Tibial nerve (tissue), 4 donors: ENCODE data around the gene ASB10. TPM values are rescaled to one million over a fixed set of nuclear protein-coding genes. Genes with fewer than 3 reads are reported as not detected.

ENCODE experiments used
- DNase-seq, 2 donors: peaks; one replicate each; pipeline ENCODE4 v3.0.0-alpha.2; 2019; ENCODE audit warnings: low spot score in 2 of 2
- H3K27ac ChIP-seq, 4 donors: fragments of 200-600 bp; sonication (generic) in 3 of 4; one replicate each; pipeline ENCODE4 v1.5.1; 2017 to 2019; ENCODE audit warnings: mild to moderate bottlenecking in 1 of 4
- H3K27me3 ChIP-seq, 2 donors: fragments of 200-600 bp; sonication (generic) in 1 of 2; one replicate each; pipeline versions ENCODE4 v1.5.1 to v1.6.0; 2017 to 2019
- H3K36me3 ChIP-seq, 3 donors: fragments of 200-600 bp; sonication (generic); one replicate each; pipeline ENCODE4 v1.5.1; 2018 to 2019
- H3K4me1 ChIP-seq, 4 donors: fragments of 200-600 bp; sonication (generic) in 3 of 4; one replicate each; pipeline ENCODE4 v1.5.1; 2017 to 2019
- H3K4me3 ChIP-seq, 4 donors: fragments of 200-600 bp; sonication (generic) in 3 of 4; one replicate each; pipeline ENCODE4 v1.5.1; 2017 to 2019; ENCODE audit warnings: mild to moderate bottlenecking in 1 of 4, moderate library complexity in 1 of 4
- H3K9me3 ChIP-seq, 4 donors: fragments of 200-600 bp; sonication (generic) in 3 of 4; one replicate each; pipeline ENCODE4 v1.5.1; 2017 to 2019
- CTCF ChIP-seq, 5 experiments: fragments of 200-600 bp in 3 of 5; fragments of 450-650 bp in 2 of 5; sonication (generic) in 3 of 5; IDR thresholded peaks; one replicate each; pipeline ENCODE4 v1.5.1; 2016 to 2019; ENCODE audit warnings: antibody characterized with exemption in 5 of 5, mild to moderate bottlenecking in 3 of 5, moderate library complexity in 2 of 5
- EP300 ChIP-seq, 2 donors: sonication (generic); formaldehyde crosslinking; IDR thresholded peaks; one replicate each; pipeline ENCODE4 v1.6.1; 2017; ENCODE audit warnings: antibody characterized with exemption in 2 of 2, mild to moderate bottlenecking in 1 of 2
- POLR2A ChIP-seq, 2 donors: fragments of 450-650 bp; IDR thresholded peaks; one replicate each; pipeline ENCODE4 v1.6.1; 2017; ENCODE audit warnings: antibody characterized with exemption in 2 of 2, mild to moderate bottlenecking in 2 of 2, moderate library complexity in 2 of 2
- WGBS, 2 donors: methylation state at CpG; one replicate each; pipeline ENCODE4 v1.1.5; 2018; 5-methylcytosine and 5-hydroxymethylcytosine counted together
- total RNA-seq, 4 donors: library from RNA; depleted of rRNA; stranded (reverse); fragments of >200 nt; gene quantifications; one replicate each; pipeline ENCODE4 v1.1.0, GENCODE V29; 2016

ASB10 gene
- total RNA-seq, 4 donors from 2014 or later = not detected

GRCh38 chr7:151141311-151141854, 45.7 kb downstream of the ASB10 start:
- Histone ChIP-seq H3K4me1 (peaks cover 0 to 11% (median 0%) of the 10 kb centered on the region in 4 donors), H3K36me3 (peaks cover 0 to 84% (median 4%) of the 10 kb centered on the region in 3 donors), H3K4me3 (no peak overlapping the region), H3K27ac (no peak overlapping the region), H3K9me3 (no peaks in the 10 kb centered on the region), H3K27me3 (no peaks in the 10 kb centered on the region)
- WGBS, 2 donors = 73 to 78% methylated on average over 9 of the region's 9 CpGs
- TF ChIP-seq EP300 (IDR thresholded peaks at IDR 0.05) = no peak
- TF ChIP-seq POLR2A (IDR thresholded peaks at IDR 0.05) = no peak
- TF ChIP-seq CTCF (IDR thresholded peaks at IDR 0.05) = no peak
- no peak for DNase-seq

- TF ChIP-seq EP300 (IDR thresholded peaks at IDR 0.05) (no peak), POLR2A (IDR thresholded peaks at IDR 0.05) (no peak)
- 95 to 98% methylated on average over 7 of the region's 7 CpGs for WGBS, 2 donors
- Histone ChIP-seq H3K4me1 (peaks cover 0 to 11% (median 0%) of the 10 kb centered on the region in 4 donors), H3K27ac (no peak overlapping the region), H3K27me3 (no peaks in the 10 kb centered on the region), H3K36me3 (peaks cover 0 to 90% (median 4%) of the 10 kb centered on the region in 3 donors), H3K9me3 (no peaks in the 10 kb centered on the region), H3K4me3 (no peak overlapping the region)
- DNase-seq = no peak
These were observed 46.2 kb downstream of the ASB10 start for GRCh38 chr7:151140826-151141225.

- DNase-seq = no peak
- 79 to 87% methylated on average over 9 of the region's 9 CpGs for WGBS, 2 donors
- Histone ChIP-seq H3K27ac (no peak overlapping the region), H3K9me3 (no peaks in the 10 kb centered on the region), H3K36me3 (peaks cover 4 to 95% (median 4%) of the 10 kb centered on the region in 3 donors), H3K4me3 (no peak overlapping the region), H3K27me3 (no peaks in the 10 kb centered on the region), H3K4me1 (peaks cover 0 to 11% (median 0%) of the 10 kb centered on the region in 4 donors)
- no peak for TF ChIP-seq POLR2A (IDR thresholded peaks at IDR 0.05)
- no peak for TF ChIP-seq EP300 (IDR thresholded peaks at IDR 0.05)
- no peak for TF ChIP-seq CTCF (IDR thresholded peaks at IDR 0.05)
These were observed 47.3 kb downstream of the ASB10 start for GRCh38 chr7:151139791-151140190.

GRCh38 chr7:151139071-151139790, 47.8 kb downstream of the ASB10 start:
- Histone ChIP-seq H3K36me3 (peaks cover 4 to 95% (median 4%) of the 10 kb centered on the region in 3 donors), H3K4me1 (peaks cover 0 to 11% (median 0%) of the 10 kb centered on the region in 4 donors), H3K27ac (no peak overlapping the region), H3K9me3 (no peaks in the 10 kb centered on the region), H3K4me3 (no peak overlapping the region), H3K27me3 (no peaks in the 10 kb centered on the region)
- TF ChIP-seq CTCF (IDR thresholded peaks at IDR 0.05) (no peak), POLR2A (IDR thresholded peaks at IDR 0.05) (no peak), EP300 (IDR thresholded peaks at IDR 0.05) (no peak)
- WGBS, 2 donors = 66 to 84% methylated on average over 18 of the region's 18 CpGs
- DNase-seq = no peak

- Histone ChIP-seq H3K27me3 (no peaks in the 10 kb centered on the region), H3K9me3 (no peaks in the 10 kb centered on the region), H3K4me3 (no peak overlapping the region), H3K27ac (no peak overlapping the region), H3K4me1 (peaks cover 0 to 11% (median 0%) of the 10 kb centered on the region in 4 donors), H3K36me3 (peaks cover 4 to 95% (median 4%) of the 10 kb centered on the region in 3 donors)
- no peak for TF ChIP-seq POLR2A (IDR thresholded peaks at IDR 0.05)
- no peak for TF ChIP-seq EP300 (IDR thresholded peaks at IDR 0.05)
- TF ChIP-seq CTCF (IDR thresholded peaks at IDR 0.05) = no peak
- DNase-seq = no peak
- WGBS, 2 donors = 67 to 79% methylated on average over 18 to 30 of the region's 30 CpGs
These were observed 48.7 kb downstream of the ASB10 start for GRCh38 chr7:151138153-151138851.
